Fibroblast of lung (primary cell): ENCODE results near the gene NTRK3. TPM values are rescaled to one million over a fixed set of nuclear protein-coding genes. Genes with fewer than 3 reads are reported as not detected.

Source experiments
- DNase-seq, 2 donors: peaks; one replicate each; pipeline versions ENCODE4 v3.0.0 to v3.0.0-alpha.2; 2010; ENCODE audit warnings: low read depth in 2 of 2
- H2AFZ ChIP-seq: 2 replicates; pipeline ENCODE4 v1.5.1; 2012; ENCODE audit warnings: low read length, control low read depth, inconsistent platforms
- H3K27ac ChIP-seq: 2 replicates; pipeline ENCODE4 v1.5.1; 2011; ENCODE audit warnings: low read length, control low read depth; ENCODE audit not compliant: insufficient read depth
- H3K27me3 ChIP-seq: 2 replicates; pipeline ENCODE4 v1.5.1; 2011; ENCODE audit warnings: mild to moderate bottlenecking, low read length; ENCODE audit not compliant: control insufficient read depth, insufficient read depth
- H3K36me3 ChIP-seq: 2 replicates; pipeline ENCODE4 v1.5.1; 2011; ENCODE audit warnings: low read length; ENCODE audit not compliant: control insufficient read depth, insufficient read depth
- H3K4me1 ChIP-seq: 2 replicates; pipeline ENCODE4 v1.5.1; 2011; ENCODE audit warnings: low read length; ENCODE audit not compliant: control insufficient read depth, insufficient read depth; ENCODE audit errors: extremely low read depth
- H3K4me2 ChIP-seq: 2 replicates; pipeline ENCODE4 v1.5.1; 2011; ENCODE audit warnings: low read length, control low read depth; ENCODE audit not compliant: insufficient read depth; ENCODE audit errors: extremely low read depth
- H3K4me3 ChIP-seq, 4 experiments: fragments of 200-600 bp in 1 of 4; sonication (generic) in 1 of 4; replicated peaks in 1 of 4; 2 replicates each; pipeline ENCODE4 v1.5.1; 2011 to 2016; ENCODE audit warnings: low read length in 4 of 4, low read depth in 3 of 4, mild to moderate bottlenecking in 3 of 4, control low read depth in 2 of 4, inconsistent platforms in 1 of 4, mixed read lengths in 1 of 4; ENCODE audit not compliant: insufficient read depth in 1 of 4; ENCODE audit errors: control extremely low read depth in 1 of 4
- H3K79me2 ChIP-seq: 2 replicates; pipeline ENCODE4 v1.5.1; 2012; ENCODE audit warnings: mild to moderate bottlenecking, low read length, inconsistent platforms; ENCODE audit not compliant: control insufficient read depth, insufficient read depth
- H3K9ac ChIP-seq: 2 replicates; pipeline ENCODE4 v1.5.1; 2011; ENCODE audit warnings: mild to moderate bottlenecking, low read length, control low read depth; ENCODE audit not compliant: insufficient read depth
- H3K9me3 ChIP-seq: 2 replicates; pipeline ENCODE4 v1.5.1; 2012; ENCODE audit warnings: low read depth, low read length; ENCODE audit not compliant: control insufficient read depth, insufficient read depth
- H4K20me1 ChIP-seq: 2 replicates; pipeline ENCODE4 v1.5.1; 2011; ENCODE audit warnings: low read length; ENCODE audit not compliant: control insufficient read depth, insufficient read depth; ENCODE audit errors: extremely low read depth
- CTCF ChIP-seq, 2 donors: IDR thresholded peaks in 1 of 2; conservative IDR thresholded peaks in 1 of 2; 1 replicate in 1 of 2; 2 replicates in 1 of 2; pipeline ENCODE4 v1.5.1; 2011 to 2012; ENCODE audit warnings: low read length in 2 of 2, control low read depth in 1 of 2, inconsistent platforms in 1 of 2, low read depth in 1 of 2, mild to moderate bottlenecking in 1 of 2
- EZH2 ChIP-seq: IDR thresholded peaks from 2 replicates; pipeline ENCODE4 v1.5.1; 2012; ENCODE audit warnings: low read length, control low read depth, mild to moderate bottlenecking; ENCODE audit errors: missing control alignments
- polyA plus RNA-seq, 2 donors: library from polyadenylated mRNA; depleted of rRNA in 1 of 2; stranded (reverse) in 1 of 2; unstranded in 1 of 2; fragments of >200 nt; gene quantifications; 2 replicates each; pipeline ENCODE4 v1.2.1, GENCODE V29; 2011 to 2012; ENCODE audit warnings: missing spikeins in 1 of 2
- total RNA-seq: library from RNA; depleted of rRNA; stranded (reverse); fragments of >200 nt; gene quantifications from 2 replicates; pipeline ENCODE4 v1.2.1, GENCODE V29; 2014

Gene NTRK3
- total and polyA plus RNA-seq, 2 donors (not counting 1 experiment from before 2014, with no cell fraction given), result 0.06 TPM; not detected in 1

GRCh38 chr15:88108991-88109390 lies 147.5 kb downstream of the NTRK3 start:
- Histone ChIP-seq H3K9me3 (no peaks in the 10 kb centered on the region), H3K79me2 (no peaks in the 10 kb centered on the region)

GRCh38 chr15:88108477-88108876 lies 148.1 kb downstream of the NTRK3 start:
- H3K36me3 ChIP-seq, result no peaks in the 10 kb centered on the region
- H3K79me2 ChIP-seq, result no peaks in the 10 kb centered on the region
- no peak overlapping the region for H3K4me3 ChIP-seq
- H2AFZ ChIP-seq, result no peak overlapping the region
- H3K9me3 ChIP-seq, result no peaks in the 10 kb centered on the region
- H3K27me3 ChIP-seq, result no peaks in the 10 kb centered on the region
- H3K4me2 ChIP-seq, result no peak overlapping the region
- DNase-seq, result no peak
- H4K20me1 ChIP-seq, result no peaks in the 10 kb centered on the region
- no peak overlapping the region for H3K27ac ChIP-seq
- TF ChIP-seq CTCF (conservative IDR thresholded peaks at IDR 0.05 in 1 of 2, IDR thresholded peaks at IDR 0.05 in 1 of 2; ENCODE audit: low read depth in 1 of 2, low read length in 2 of 2), result no peak
- no peak for TF ChIP-seq EZH2
- H3K9ac ChIP-seq, result no peak overlapping the region
- no peaks in the 10 kb centered on the region for H3K4me1 ChIP-seq

More at GRCh38 chr15:88108991-88109390, 147.5 kb downstream of the NTRK3 start:
- TF ChIP-seq EZH2 (no peak), CTCF (conservative IDR thresholded peaks at IDR 0.05 in 1 of 2, IDR thresholded peaks at IDR 0.05 in 1 of 2; ENCODE audit: low read depth in 1 of 2, low read length in 2 of 2) (no peak)
- no peak overlapping the region for H3K9ac ChIP-seq
- no peak overlapping the region for H2AFZ ChIP-seq
- no peak overlapping the region for H3K4me3 ChIP-seq
- no peaks in the 10 kb centered on the region for H4K20me1 ChIP-seq
- H3K27ac ChIP-seq, result no peak overlapping the region
- no peaks in the 10 kb centered on the region for H3K4me1 ChIP-seq
- H3K27me3 ChIP-seq, result no peaks in the 10 kb centered on the region
- no peaks in the 10 kb centered on the region for H3K36me3 ChIP-seq
- H3K4me2 ChIP-seq, result no peak overlapping the region
- DNase-seq, result no peak

GRCh38 chr15:88106074-88106473 lies 150.5 kb downstream of the NTRK3 start:
- no peak for DNase-seq
- no peaks in the 10 kb centered on the region for H3K9me3 ChIP-seq
- no peak overlapping the region for H3K4me2 ChIP-seq
- H4K20me1 ChIP-seq, result no peaks in the 10 kb centered on the region
- no peaks in the 10 kb centered on the region for H3K27me3 ChIP-seq
- no peak overlapping the region for H3K4me3 ChIP-seq
- H3K27ac ChIP-seq, result no peak overlapping the region
- H3K36me3 ChIP-seq, result no peaks in the 10 kb centered on the region
- TF ChIP-seq EZH2 (no peak), CTCF (conservative IDR thresholded peaks at IDR 0.05 in 1 of 2, IDR thresholded peaks at IDR 0.05 in 1 of 2; ENCODE audit: low read depth in 1 of 2, low read length in 2 of 2) (no peak)
- H3K4me1 ChIP-seq, result no peaks in the 10 kb centered on the region
- no peaks in the 10 kb centered on the region for H3K79me2 ChIP-seq
- no peak overlapping the region for H2AFZ ChIP-seq
- no peak overlapping the region for H3K9ac ChIP-seq
